H9 (cell line): ENCODE results near the gene TOMT. TPM values are rescaled to one million over a fixed set of nuclear protein-coding genes. Genes with fewer than 3 reads are reported as not detected.

Source experiments
- DNase-seq: peaks from one replicate; pipeline ENCODE4 v3.0.0-alpha.2; 2017
- H2AFZ ChIP-seq: one replicate; pipeline ENCODE4 v1.6.1; 2013; ENCODE audit warnings: mild to moderate bottlenecking, low read length, control low read depth, moderate library complexity
- H2AK5ac ChIP-seq: 2 replicates; pipeline ENCODE4 v1.6.1; 2013; ENCODE audit warnings: low read length, control low read depth, mixed read lengths; ENCODE audit not compliant: insufficient read length
- H2BK120ac ChIP-seq: one replicate; pipeline ENCODE4 v1.6.1; 2013; ENCODE audit warnings: low read depth, mild to moderate bottlenecking, low read length, control low read depth, inconsistent platforms; ENCODE audit not compliant: poor library complexity, severe bottlenecking
- H2BK12ac ChIP-seq: 2 replicates; pipeline ENCODE4 v1.6.1; 2013; ENCODE audit warnings: low read length, control low read depth, mixed read lengths, low read depth; ENCODE audit not compliant: insufficient read length
- H2BK15ac ChIP-seq: 2 replicates; pipeline ENCODE4 v1.6.1; 2013; ENCODE audit warnings: low read depth, low read length, control low read depth
- H2BK20ac ChIP-seq: one replicate; pipeline ENCODE4 v1.6.1; 2013; ENCODE audit warnings: low read depth, mild to moderate bottlenecking, low read length, control low read depth, inconsistent platforms; ENCODE audit not compliant: poor library complexity, severe bottlenecking
- H2BK5ac ChIP-seq: 2 replicates; pipeline ENCODE4 v1.6.1; 2013; ENCODE audit warnings: low read length, control low read depth, mixed read lengths; ENCODE audit not compliant: insufficient read length
- H3K14ac ChIP-seq: 2 replicates; pipeline ENCODE4 v1.6.1; 2013; ENCODE audit warnings: low read length, control low read depth; ENCODE audit not compliant: insufficient read depth
- H3K18ac ChIP-seq: 2 replicates; pipeline ENCODE4 v1.6.1; 2013; ENCODE audit warnings: low read depth, mild to moderate bottlenecking, mixed read lengths, low read length, control low read depth; ENCODE audit not compliant: insufficient read length
- H3K23ac ChIP-seq: 2 replicates; pipeline ENCODE4 v1.6.1; 2013; ENCODE audit warnings: low read length, control low read depth, mixed read lengths, low read depth; ENCODE audit not compliant: insufficient read length
- H3K23me2 ChIP-seq: 2 replicates; pipeline ENCODE4 v1.6.1; 2013; ENCODE audit warnings: low read depth, mild to moderate bottlenecking, mixed read lengths, low read length, control low read depth; ENCODE audit not compliant: insufficient read length, poor library complexity, severe bottlenecking
- H3K27ac ChIP-seq: 2 replicates; pipeline ENCODE4 v1.5.1; 2013; ENCODE audit warnings: low read length, control low read depth, mixed read lengths, low read depth; ENCODE audit not compliant: insufficient read length
- H3K27me3 ChIP-seq: 2 replicates; pipeline ENCODE4 v1.6.1; 2013; ENCODE audit warnings: low read length, control low read depth, inconsistent platforms; ENCODE audit not compliant: insufficient read depth
- H3K4ac ChIP-seq: 2 replicates; pipeline ENCODE4 v1.6.1; 2013; ENCODE audit warnings: low read depth, mild to moderate bottlenecking, control low read depth, inconsistent platforms, low read length, moderate library complexity
- H3K4me1 ChIP-seq: 2 replicates; pipeline ENCODE4 v1.6.1; 2013; ENCODE audit warnings: low read length, control low read depth, inconsistent platforms; ENCODE audit not compliant: insufficient read depth
- H3K4me2 ChIP-seq: 2 replicates; pipeline ENCODE4 v1.6.1; 2013; ENCODE audit warnings: low read length, control low read depth, mixed read lengths; ENCODE audit not compliant: insufficient read length, insufficient read depth
- H3K56ac ChIP-seq: 2 replicates; pipeline ENCODE4 v1.6.1; 2013; ENCODE audit warnings: low read depth, mild to moderate bottlenecking, mixed read lengths, low read length, control low read depth; ENCODE audit not compliant: insufficient read length
- H3K79me1 ChIP-seq: 2 replicates; pipeline ENCODE4 v1.6.1; 2013; ENCODE audit warnings: low read depth, mild to moderate bottlenecking, moderate library complexity, low read length, control low read depth, inconsistent platforms; ENCODE audit not compliant: insufficient read depth, poor library complexity, severe bottlenecking
- H3K79me2 ChIP-seq: 2 replicates; pipeline ENCODE4 v1.6.1; 2013; ENCODE audit warnings: low read length, control low read depth, inconsistent platforms; ENCODE audit not compliant: insufficient read depth
- H3K9ac ChIP-seq: 2 replicates; pipeline ENCODE4 v1.6.1; 2013; ENCODE audit warnings: low read length, control low read depth, mixed read lengths; ENCODE audit not compliant: insufficient read length; ENCODE audit errors: extremely low read depth
- H3K9me3 ChIP-seq: one replicate; pipeline ENCODE4 v1.6.1; 2013; ENCODE audit warnings: low read depth, low read length, inconsistent platforms; ENCODE audit not compliant: control insufficient read depth
- H3T11ph ChIP-seq: one replicate; pipeline ENCODE4 v1.6.1; 2013; ENCODE audit warnings: mild to moderate bottlenecking, low read length, control low read depth, inconsistent platforms
- H4K20me1 ChIP-seq: one replicate; pipeline ENCODE4 v1.6.1; 2013; ENCODE audit not compliant: control insufficient read depth, insufficient read length, insufficient read depth
- H4K5ac ChIP-seq: 2 replicates; pipeline ENCODE4 v1.6.1; 2013; ENCODE audit warnings: low read depth, mild to moderate bottlenecking, mixed read lengths, low read length, control low read depth; ENCODE audit not compliant: insufficient read length
- H4K8ac ChIP-seq: replicated peaks from 2 replicates; pipeline ENCODE4 v1.6.1; 2013; ENCODE audit warnings: low read length, control low read depth, mixed read lengths, low read depth; ENCODE audit not compliant: insufficient read length
- H4K91ac ChIP-seq: 2 replicates; pipeline ENCODE4 v1.6.1; 2013; ENCODE audit warnings: low read depth, mild to moderate bottlenecking, moderate library complexity, mixed read lengths, low read length, control low read depth; ENCODE audit not compliant: insufficient read length
- H3K27ac Mint-ChIP-seq, 3 experiments: 2 replicates in 2 of 3; 3 replicates in 1 of 3; pipeline ENCODE4 v1.8.0; 2020 to 2021; ENCODE audit warnings: mixed read lengths in 3 of 3, mild to moderate bottlenecking in 1 of 3, moderate library complexity in 1 of 3
- H3K27me3 Mint-ChIP-seq: 2 replicates; pipeline ENCODE4 v1.8.0; 2021; ENCODE audit warnings: low read depth, mild to moderate bottlenecking, moderate library complexity, mixed read lengths
- H3K36me3 Mint-ChIP-seq, 3 experiments: 2 replicates in 2 of 3; 3 replicates in 1 of 3; pipeline ENCODE4 v1.8.0; 2020 to 2021; ENCODE audit warnings: low read depth in 3 of 3, mixed read lengths in 3 of 3; ENCODE audit not compliant: insufficient read depth in 1 of 3
- H3K4me1 Mint-ChIP-seq, 2 experiments: 2 replicates each; pipeline ENCODE4 v1.8.0; 2020; ENCODE audit warnings: mixed read lengths in 2 of 2
- H3K4me3 Mint-ChIP-seq, 2 experiments: 2 replicates in 1 of 2; 3 replicates in 1 of 2; pipeline ENCODE4 v1.8.0; 2020 to 2021; ENCODE audit warnings: mild to moderate bottlenecking in 2 of 2, mixed read lengths in 2 of 2, moderate library complexity in 1 of 2
- H3K9me3 Mint-ChIP-seq, 2 experiments: 2 replicates in 1 of 2; 3 replicates in 1 of 2; pipeline ENCODE4 v1.8.0; 2020; ENCODE audit warnings: mild to moderate bottlenecking in 2 of 2, mixed read lengths in 2 of 2, moderate library complexity in 1 of 2
- CTCF ChIP-seq: fragments of 200-600 bp; sonication (generic); conservative IDR thresholded peaks from 3 replicates; pipeline ENCODE4 v1.8.0; 2021; ENCODE audit warnings: antibody characterized with exemption, mild to moderate bottlenecking
- WGBS: extraction: QIAGEN DNeasy Blood & Tissue Kit; methylation state at CpG from one replicate; pipeline ENCODE4 v1.1.7; 2013; ENCODE audit warnings: missing lambda C conversion rate, low lambda C conversion rate, mixed read lengths; ENCODE audit not compliant: insufficient read length; ENCODE audit errors: extremely low coverage; 5-methylcytosine and 5-hydroxymethylcytosine counted together
- total RNA-seq: library from RNA; stranded (reverse); gene quantifications from 2 replicates; pipeline ENCODE4 v1.2.1, GENCODE V29; 2021

TOMT gene
- total RNA-seq, 1 experiment from 2014 or later = not detected

GRCh38 chr11:72075109-72075508 is 30.6 kb upstream of the TOMT start:
- Histone ChIP-seq H4K91ac (no peak overlapping the region), H4K5ac (no peak overlapping the region), H3K9ac (no peak overlapping the region), H3K14ac (no peak overlapping the region), H3T11ph (no peak overlapping the region), H2AK5ac (no peak overlapping the region), H2BK12ac (no peak overlapping the region), H3K27ac (no peak overlapping the region), H4K8ac (no peak overlapping the region), H2BK15ac (no peak overlapping the region), H2BK120ac (no peak overlapping the region), H3K79me2 (peaks cover 22% of the 10 kb centered on the region), H4K20me1 (no peaks in the 10 kb centered on the region), H3K27me3 (no peaks in the 10 kb centered on the region), H2BK20ac (no peak overlapping the region), H3K9me3 (no peaks in the 10 kb centered on the region), H3K23ac (no peak overlapping the region), H3K4me1 (peaks cover 5% of the 10 kb centered on the region; the same call in 1 of the 2 replicates), H3K23me2 (peaks cover 7% of the 10 kb centered on the region), H2AFZ (no peak overlapping the region), H2BK5ac (no peak overlapping the region), H3K4ac (no peak overlapping the region), H3K56ac (no peak overlapping the region), H3K79me1 (no peaks in the 10 kb centered on the region), H3K18ac (no peak overlapping the region), H3K4me2 (no peak overlapping the region)
- Mint-ChIP-seq H3K4me3 (no peak overlapping the region), H3K4me1 (peaks cover 37 to 53% of the 10 kb centered on the region in 2 experiments), H3K36me3 (peaks cover 1 to 20% (median 14%) of the 10 kb centered on the region in 3 experiments), H3K27me3 (no peaks in the 10 kb centered on the region; the same call in 1 of the 2 replicates), H3K9me3 (no peaks in the 10 kb centered on the region), H3K27ac (peak overlapping the region in 2 of 3 experiments; percentile 57 to 85; a peak in 3 of 7 replicates)
- no CpG with 5 or more reads among the region's 1 CpG for WGBS
- peak; percentile 43 for DNase-seq
- peak; percentile 35; the same call in 2 of the 3 replicates for TF ChIP-seq CTCF
